ENCODE data around the gene ILKAP.

The ILKAP gene

DNA sequence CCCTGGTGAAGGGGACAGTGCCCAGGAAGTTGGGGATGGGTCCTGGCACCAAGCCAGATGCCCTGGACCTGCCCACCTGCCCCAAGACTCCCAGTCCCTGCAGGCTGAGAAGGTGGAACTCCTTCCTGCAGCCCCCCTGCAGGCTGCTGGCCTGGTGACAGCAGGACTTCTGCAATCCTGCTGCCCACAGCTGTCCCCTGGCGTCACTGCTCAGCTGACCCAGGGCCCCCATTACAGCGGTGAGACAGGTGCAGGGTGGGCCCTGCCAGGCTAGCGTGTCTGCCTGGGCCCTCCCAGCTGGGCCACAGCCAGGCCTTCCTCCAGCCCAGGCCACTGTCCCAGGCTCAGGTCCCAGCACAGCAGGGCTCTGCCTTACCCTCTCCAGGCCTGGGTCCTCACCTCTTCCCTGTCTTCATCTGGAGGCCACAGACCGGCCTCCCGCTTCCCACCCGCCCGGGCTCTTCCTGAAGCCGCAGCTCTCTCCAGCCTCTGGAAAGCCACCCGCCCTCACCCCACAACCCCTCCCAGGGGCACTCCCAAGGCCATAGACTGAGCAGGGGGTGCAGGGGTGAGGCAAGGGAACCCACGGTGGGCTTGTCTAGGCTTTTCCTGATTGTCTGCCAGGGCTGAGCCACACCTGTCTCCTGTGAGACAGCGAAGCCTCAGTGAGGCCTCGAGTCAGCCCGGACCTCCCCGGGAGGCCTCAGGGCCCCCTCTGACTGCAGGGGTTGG, 53.5 kb downstream of the ILKAP start:
- no peak for DNase-seq

DNA sequence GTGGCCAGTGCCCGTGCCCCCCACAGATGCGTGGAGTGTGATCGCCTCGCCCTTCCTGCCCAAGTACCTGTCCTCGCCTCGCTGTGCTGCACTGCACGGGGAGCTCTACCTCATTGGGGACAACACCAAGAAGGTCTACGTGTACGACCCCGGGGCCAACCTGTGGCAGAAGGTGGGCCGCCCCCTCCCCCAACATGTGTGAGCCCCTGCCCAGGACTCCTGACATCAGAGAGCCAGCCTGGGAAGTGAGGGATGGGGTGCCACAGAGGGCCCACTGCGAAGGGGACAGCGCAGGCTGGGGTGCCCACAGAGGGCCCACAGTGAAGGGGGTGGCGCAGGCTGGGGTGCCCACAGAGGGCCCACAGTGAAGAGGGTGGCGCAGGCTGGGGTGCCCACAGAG, 54.5 kb downstream of the ILKAP start:
- DNase-seq, result no peak

DNA sequence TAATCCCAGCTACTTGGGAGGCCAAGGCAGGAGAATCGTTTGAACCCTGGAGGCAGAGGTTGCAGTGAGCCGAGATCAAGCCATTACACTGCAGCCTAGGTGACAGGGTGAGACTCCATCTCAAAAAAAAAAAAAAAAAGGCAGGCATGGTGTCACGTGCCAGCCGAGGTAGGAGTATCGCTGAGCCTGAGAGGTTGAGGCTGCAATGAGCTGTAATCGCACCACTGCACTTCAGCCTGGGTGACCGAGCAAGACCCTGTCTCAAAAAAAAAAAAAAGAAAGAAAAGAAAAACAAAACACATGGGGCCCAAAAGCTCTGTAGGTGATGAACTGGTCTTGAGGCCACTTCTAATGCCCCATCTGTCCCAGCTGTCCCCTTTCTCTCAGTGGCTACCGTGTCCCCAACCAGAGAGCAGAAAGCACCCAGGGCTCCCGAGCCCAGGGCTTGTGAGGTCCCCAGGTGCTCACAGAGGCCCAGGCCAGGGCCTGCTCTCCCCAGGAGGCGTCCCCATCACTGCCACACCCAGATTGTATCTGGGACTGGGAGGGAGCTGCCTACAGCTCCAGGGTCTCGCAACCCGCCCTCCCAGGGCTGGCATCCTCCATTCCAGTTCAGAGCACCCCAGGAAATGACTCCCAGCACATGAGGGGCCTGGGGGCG, 56.5 kb downstream of the ILKAP start:
- DNase-seq, result no peak

DNA sequence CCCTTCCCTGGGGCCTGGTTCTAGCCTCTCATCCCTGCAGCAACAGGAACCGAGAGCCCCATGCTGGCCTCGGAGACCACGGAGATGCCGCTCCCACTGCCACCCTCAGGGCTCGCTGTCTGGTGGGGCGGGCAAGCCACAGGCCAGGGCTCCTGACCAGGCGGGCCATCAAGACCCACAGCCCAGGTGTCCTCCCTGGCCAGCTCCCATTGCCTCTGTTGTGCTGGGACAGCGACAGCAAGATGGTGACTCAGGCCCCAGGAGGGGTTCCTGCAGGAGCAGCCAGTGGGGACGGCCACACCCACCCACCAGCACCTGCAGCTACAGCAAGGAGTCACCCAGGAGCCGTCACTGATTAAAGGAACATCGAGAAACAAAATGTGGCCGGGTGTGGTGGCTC, 57.6 kb downstream of the ILKAP start:
- DNase-seq, result no peak

DNA sequence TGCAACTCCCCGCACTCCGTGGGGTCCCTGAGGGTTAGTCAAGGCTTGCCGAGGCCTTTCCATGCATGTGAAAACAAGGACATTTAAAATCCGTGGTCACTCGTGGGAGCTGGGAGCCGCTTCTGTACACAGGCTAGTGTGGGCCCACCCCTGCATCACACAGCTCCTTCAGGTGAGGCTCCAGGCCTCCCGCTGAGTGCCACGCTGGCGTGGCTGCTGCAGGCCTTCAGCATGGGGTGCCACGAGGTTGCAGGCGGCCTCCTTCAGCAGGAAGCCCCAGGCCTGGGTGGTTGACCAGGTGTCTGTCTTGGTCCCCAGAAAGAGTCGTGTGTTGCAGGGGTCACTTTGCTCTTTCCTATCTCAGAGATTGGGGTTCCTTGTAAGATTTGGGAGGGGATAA, 58.4 kb downstream of the ILKAP start:
- no peak for DNase-seq

DNA sequence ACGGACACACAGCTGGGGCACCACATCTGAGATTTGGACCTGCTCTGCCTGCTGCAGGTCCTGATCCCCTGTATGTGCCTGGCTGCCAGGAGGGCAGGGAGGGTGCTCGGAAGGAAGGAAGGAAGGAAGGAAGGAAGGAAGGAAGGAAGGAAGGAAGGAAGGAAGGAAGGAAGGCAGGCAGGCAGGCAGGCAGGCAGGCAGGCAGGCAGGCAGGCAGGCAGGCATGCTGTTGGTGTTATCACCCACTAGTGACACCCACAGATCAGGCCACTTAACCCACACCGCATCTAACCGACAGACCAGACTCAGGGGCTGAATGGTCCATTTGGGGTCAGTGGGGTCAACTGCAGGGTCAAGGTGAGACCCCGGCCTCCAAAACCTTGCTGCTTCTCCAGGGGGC, 59.2 kb downstream of the ILKAP start:
- no peak for DNase-seq

DNA sequence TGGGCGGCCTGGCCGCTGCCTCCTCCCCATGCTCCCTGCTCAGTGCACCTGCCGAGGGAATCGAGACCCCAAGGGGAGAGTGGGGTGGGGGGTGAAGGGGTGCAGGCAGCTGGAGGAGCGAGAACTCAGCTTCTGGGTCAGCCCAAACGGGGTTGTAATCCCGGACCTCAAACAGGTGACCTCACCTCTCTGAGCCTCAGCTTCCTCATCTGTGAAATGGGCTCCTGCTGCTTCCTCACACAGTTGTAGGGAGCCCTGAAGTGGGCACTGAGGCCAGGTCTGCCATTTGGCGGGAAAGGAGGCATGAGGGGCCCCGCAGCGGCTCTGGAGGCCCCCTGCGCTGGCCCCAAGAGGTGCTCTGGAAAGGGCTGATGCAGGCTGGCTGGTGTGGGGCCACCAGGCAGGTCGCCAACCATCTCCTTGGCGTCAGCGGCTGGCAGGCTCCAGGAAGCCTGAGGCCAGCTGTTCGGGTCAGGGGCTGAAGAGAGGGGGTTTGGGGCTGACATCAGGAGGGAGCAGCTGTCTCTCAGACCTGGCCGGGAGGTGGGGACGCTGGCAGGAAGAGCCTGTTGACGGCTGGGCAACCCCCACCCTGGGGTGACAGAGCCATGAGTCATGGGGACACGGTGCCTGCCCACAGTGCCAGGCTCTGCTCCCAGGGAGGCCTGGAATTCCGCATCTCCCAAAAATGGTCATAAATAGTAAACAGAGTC, 60.1 kb downstream of the ILKAP start:
- no peak for DNase-seq

DNA sequence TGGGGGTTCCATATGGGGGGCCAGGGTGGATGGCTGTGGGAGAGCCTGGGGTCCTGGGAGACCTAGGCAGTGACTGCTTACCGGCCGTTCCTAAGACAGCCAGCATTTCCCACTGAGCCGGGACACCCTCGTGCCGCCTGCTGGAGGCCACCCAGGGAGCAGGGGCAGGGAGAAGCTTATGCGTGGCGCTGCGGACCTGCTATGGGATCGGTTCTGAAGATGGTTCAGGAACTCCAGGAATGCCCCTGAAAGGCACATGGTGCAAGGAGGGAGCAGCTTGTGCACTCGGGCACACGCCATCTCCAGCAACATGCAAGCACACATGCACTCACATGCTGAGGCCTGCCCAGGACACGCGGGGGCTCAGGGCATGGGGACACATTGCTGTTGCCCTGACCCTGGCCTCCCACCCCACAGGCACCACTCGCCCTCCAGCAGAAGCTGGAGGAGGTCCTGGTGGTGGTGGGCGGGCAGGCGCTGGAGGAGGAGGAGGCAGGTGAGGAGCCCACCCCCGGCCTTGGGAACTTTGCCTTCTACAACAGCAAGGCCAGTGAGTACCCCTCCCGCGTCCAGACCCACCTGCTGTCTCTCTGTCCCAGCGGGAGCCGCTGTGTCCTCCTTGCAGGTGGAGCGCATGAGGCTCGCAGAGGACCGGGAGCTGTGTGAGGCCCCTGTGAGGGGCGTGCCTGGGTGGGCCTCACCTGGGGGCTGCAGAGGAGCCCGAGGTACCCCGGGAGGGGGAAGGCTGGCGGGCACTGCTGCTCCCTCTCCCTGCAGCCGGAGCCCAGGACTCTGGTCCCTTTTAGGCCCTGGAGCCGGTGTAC, 60.9 kb downstream of the ILKAP start:
- no peak for DNase-seq

DNA sequence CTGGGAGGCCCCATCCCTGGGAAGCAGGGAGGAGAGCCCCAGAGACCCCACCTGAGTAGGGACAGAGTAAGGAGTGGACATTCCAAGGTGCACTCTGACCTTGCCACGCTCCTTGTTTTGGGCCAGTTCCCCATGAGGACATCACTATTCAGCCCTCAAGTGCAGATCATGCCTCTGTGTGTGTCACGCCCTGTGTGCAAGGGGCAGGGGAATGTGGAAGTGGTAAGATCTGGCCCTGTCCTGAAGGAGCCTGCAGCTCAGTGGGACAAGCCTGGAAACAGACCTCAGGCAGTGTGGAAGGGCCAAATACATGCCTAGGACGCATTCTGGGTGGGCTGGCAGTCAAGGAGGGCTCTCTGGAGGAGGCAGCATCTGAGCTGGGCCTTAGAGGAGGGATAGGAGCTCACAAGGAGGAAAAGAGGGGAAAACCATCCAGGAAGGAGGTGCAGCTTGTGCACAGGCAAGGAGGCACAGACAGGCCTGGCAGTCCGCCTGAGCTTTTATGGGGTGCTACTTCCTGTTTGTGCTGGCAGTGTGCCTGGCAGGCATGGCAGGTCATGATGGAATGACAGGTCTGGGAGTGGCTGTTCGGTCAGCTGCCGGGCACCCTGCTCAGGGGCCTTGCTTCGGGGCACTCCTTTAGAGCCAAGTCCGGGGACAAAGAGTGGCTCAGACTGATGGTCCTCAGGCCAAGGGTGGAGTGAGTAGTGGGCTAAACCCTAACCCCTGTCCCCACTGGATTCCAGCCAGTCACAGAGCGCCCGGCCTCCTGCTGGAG, 61.8 kb downstream of the ILKAP start:
- DNase-seq, result no peak

DNA sequence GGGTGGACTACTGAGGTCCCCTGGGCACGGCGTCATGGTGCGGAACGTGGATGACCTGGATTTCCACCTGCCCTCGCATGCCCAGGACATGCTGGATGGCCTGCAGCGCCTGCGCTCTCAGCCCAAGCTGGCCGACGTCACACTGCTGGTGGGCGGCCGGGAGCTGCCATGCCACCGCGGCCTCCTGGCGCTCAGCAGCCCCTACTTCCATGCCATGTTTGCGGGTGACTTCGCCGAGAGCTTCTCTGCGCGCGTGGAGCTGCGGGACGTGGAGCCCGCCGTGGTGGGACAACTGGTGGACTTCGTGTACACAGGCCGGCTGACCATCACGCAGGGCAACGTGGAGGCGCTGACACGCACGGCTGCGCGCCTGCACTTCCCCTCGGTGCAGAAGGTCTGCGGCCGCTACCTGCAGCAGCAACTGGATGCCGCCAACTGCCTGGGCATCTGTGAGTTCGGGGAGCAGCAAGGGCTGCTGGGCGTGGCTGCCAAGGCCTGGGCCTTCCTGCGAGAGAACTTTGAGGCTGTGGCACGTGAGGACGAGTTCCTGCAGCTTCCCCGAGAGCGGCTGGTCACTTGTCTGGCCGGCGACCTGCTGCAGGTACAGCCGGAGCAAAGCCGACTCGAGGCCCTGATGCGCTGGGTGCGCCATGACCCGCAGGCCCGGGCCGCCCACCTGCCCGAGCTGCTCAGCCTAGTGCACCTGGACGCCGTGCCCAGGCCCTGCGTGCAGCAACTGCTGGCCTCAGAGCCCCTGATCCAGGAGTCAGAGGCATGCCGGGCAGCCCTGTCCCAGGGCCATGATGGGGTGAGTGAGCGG, 62.6 kb downstream of the ILKAP start:
- DNase-seq, result no peak

DNA sequence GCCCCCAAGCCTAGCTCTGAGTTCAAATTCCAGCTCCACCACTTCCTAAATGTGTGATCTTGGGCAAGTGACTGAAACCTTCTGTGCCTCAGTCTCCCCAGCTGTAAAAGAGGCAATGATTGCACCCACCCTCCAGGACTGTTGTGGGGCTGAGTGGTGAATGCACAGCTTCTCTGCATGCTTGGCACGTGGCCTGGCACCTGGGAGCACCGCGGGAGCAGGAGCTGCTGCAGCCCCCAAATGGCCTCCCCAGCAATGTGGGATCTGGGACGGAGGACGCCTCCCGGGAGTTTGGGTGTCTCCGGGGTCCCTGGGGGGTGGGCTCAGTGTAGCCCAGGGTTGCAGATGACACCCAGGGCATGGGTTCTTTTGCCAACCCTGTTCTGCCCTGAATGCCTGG, 63.5 kb downstream of the ILKAP start:
- no peak for DNase-seq

DNA sequence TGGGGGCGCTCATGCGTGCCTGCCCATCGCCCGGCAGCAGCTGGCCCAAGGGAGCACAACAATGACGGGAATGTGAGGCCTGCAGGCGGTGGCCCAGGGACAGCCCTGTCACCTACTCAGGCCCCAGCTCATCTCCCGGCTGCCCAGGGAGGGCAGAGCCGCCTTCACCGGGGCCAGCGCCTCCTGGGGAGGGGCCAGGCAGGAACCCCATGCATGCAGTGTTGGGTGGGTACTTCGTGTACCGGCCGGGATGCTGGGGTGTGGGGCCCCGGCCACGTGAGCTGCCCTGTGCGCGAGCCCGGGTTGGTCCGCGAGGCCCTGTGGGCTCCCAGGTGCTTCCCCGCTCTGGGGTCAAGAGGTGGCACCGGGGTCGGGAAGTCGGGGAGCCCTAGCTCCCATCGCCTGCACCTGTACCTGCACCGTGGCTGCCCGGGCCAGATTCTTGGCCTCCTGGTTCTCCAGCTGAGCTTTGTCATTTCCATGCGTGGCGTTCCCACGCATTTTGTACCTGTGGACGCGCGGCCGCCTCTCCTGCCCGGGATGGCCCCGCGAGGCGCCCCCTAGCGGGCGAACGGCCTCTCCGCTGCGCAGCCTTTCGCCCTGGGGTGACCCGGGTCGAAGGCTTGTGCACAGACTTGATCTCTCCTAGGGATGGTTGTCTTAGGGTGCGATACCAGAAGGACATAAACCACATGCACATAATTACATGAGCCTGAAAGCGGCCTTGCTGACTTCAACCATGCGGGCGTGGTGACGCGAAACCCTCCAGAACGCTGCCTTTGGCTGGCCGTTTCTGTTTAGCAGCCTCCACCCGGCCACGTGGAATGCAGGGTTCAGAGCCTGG, 64.1 kb downstream of the ILKAP start:
- DNase-seq, result peak; percentile 36

DNA sequence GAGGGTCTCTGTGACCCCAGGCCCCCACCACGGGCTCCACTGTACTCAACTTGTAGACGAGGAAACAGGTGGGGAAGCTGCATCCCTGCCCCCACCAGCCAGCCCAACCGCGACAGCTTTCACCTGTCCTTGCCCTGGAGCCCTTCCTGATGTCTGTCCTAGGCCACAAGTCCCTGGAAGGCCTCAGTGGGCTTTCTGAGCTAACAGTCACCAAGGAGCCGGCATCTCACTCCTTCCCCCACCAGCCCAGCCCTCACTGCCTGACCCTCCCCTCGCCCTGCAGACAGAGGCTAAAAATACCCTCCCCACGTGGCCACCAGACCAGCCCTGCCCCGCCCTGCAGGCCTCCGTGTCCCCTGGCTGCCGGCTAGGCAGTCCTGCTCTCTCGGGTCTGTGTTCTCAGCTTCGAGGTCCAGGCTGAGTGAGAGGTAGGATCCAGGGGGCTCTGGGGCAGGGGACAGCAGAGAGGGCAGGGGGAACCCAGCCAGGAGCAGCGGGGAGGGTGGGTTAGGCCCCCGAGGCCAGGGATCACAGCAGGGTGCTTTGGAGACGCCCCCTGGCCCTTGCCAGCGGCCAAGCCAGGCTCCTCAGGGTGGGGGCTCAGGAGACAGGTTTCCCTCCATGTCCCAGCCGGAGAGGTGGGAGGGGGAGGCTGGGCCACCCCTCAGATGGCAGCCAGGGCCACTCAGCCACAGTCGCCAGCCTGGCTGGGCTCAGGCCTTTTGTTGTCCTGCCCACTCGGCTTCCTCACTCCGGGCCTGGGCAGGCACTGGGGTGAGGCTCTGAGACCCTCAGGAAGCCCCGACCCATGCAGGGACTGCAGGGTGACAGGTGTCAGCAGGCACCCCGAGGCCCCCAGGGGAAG, 64.9 kb downstream of the ILKAP start, which contains the start of gene KLHL30:
Gene KLHL30, plus strand, starts transcription at position 338 of the 865 bp plus-strand sequence. CDS start 2,087 bp downstream, outside the sequence.
- no peak for DNase-seq

DNA sequence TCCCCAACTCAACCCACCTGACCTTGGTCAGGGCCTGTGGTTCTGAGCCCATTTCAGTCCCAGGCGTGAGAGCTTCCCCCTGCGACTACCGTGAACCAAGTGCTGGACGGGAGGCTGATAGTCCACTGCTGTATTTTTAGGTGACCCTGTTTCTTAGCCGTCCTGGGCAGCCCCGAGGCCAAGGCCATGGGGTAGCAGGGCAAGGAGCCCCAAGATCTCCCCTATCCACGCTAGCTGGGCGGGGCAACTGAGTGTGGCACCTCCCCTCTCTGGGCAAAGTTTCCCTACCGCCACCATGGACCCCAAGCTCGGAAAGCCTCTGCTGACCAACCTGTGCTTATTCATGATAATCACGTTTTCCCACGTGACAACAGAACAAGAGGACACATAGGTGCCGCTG, 65.6 kb downstream of the ILKAP start:
- no peak for DNase-seq

DNA sequence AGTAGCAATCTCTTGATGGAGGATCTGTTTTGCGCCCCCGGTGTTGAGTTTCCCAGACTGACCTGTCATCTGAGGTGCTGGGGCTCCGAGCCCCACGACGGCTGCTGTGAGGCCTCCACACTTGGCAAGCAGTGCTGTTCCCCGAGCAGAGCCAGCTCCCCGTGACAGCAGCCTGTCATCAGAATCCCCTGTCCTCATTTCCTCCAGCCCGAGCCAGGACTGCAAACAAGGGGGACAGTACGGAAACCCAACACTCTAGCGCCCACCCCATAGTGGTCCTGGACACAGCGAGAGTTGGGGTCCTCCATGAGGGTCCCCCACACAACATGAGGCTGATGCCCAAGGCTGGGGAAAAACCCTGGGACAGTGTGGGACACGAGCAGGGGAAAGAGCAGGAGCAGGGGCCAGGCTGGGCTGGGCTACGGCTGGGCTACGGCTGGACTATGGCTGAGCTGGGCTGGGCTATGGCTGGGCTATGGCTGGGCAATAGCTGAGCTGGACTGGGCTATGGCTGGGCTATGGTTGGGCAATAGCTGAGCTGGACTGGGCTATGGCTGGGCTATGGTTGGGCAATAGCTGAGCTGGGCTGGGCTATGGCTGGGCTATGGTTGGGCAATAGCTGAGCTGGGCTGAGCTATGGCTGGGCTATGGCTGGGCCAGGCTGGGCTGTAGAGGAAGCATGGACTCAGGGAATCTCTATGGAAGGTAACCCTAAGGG, 66.5 kb downstream of the ILKAP start:
- DNase-seq, result no peak

DNA sequence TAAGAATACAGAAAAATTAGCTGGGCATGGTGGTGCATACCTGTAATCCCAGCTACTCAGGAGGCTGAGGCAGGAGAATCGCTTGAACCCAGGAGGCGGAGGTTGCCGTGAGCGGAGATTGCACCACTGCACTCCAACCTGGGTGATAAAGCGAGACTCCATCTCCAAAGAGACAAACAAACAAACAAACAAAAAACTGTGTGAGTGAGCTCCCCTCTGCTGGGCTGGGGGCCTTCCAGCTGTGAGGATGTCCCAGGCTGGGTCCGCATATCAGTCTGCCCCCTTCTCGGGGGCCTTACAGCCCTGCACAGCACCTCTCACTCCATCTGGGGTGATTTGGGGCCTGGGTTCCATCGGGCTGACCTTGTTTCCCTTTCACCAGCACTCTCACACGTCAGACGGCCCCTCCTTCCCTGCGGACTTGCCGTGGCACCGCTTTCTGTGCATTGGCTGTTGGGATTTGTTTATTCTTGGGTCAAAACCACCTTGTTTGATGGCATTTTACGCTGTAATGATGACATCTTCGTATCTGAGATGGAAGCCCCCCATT, 67.8 kb downstream of the ILKAP start:
- no peak for DNase-seq

DNA sequence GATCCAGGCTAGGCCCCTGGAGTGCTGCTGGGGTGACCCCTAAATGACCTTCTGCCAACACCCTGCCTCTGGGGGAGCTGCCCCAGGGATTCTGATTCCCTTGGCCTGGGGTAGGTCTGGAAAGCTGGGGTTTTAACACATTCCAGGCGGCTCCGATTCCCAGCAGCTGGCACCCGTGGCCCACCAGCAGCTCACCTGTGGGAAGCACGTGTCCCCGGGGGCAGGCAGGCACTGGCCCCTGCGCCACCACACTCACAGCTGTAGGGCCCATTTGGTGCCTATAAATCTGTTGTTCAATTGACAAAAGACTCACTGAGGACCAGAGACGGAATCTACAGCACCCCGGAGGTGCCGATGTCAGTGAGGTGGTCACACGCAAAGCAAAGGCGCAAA, 69.1 kb downstream of the ILKAP start:
- DNase-seq, result no peak

All from activated T-cell treated with anti-CD3 and anti-CD28 coated beads, Interleukin-2, amount 50 U/mL, for 1 hour (primary cell).